NCI-H82 treated with DMSO at 0.1 percent for 48 hours (cell line): ENCODE measurements around the gene C6orf120.

Experiments
- DNase-seq: peaks from one replicate; lab custom pipeline; 2025; ENCODE audit not compliant: unreplicated experiment; lab: John Stamatoyannopoulos, UW

The C6orf120 gene

DNA sequence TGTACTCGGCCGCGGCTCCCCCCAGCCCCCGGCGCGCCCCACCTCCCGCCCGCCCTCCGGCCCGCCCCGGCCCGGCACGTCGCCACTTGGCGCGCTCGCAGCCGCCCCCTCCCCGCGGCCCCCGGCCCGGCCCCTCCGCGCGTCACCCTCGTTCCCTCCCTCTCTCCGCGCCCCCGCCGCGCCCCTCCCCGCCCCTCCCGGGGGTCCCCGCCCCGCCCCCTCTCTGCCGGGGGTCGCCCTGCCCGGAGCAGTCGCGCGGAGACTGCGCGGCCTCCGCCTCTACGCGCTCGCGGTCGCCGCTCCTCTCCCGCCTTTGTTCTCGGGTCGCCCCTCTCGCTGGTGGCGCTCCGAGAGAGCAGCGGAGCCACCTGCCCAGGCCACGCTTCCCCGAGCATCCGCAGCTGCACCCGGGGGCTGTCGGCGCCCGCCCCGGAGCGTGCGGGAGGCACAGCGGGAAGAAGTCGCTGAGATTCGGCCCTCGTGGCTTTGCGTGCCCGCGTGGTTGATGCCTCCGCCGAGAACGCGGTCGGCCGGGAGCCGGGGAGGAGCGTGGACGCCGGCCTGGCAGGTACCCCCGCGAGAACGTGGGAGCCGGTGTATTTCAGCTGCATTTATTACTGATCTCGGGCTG lies 22.7 kb downstream of the C6orf120 start, which contains the start of gene PHF10:
Gene PHF10, minus strand, starts transcription at position 7 of the 631 bp plus-strand sequence. CDS start 569 bp downstream, outside the sequence.
- peak; percentile 33 for DNase-seq

DNA sequence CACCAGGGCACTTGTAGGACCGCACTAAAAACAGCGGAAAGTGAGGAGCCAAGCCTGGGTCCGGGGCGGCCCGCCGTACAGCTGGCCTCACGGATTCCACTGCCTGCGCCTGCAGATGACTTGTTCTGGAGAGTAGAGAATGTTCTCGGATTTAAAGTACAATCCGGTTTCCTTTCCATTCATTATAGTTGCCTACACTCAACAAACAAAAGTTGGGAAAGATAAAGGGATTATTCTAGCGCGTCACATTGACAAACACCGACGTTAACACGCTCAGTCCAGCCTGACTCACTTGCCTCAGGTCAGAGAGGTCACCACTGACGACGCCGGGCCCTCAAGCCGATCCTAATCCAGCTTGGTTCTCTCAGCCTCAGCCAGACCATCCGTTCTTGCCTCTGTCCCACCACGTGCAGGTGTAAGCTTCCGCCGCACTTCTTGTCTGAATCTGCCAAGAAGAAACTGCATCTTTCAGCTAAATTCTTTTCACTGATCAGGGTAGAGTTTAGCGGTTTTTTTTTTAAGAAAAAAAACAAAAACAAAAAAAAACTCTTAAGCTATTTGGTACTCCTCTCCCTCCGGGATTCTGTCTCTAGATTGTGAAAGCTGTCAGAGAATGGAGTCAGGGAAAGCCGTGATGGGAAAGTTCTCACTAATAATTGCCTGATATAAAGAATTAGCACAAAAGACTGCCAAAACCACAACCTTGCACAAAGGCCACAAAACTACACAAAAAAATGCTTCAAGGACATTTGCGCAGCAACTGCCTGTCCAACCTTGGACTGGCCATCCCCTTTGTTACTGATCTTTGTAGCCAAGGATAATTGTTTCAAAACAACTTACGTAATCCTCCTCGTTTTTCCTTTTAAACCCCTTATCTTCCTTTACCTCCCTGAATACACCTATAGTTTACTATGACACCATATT lies 23.5 kb downstream of the C6orf120 start:
- peak; percentile 42 for DNase-seq

DNA sequence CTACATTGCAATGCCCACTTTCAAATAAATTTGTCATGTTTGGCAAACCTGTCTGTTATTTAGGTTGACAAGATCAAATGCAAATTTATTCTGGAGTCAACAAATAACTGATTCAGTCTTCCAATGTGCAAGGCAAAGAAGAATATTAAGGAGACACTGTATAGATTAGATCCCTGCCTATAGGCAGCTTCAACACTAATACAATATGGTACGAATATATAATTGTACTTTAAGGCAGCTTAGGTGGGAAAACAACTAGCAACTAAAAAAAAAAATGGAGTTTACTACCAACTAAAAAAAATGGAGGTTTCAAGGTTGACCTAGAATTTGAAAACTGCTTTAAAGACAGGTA lies 24.1 kb downstream of the C6orf120 start:
- no peak for DNase-seq

DNA sequence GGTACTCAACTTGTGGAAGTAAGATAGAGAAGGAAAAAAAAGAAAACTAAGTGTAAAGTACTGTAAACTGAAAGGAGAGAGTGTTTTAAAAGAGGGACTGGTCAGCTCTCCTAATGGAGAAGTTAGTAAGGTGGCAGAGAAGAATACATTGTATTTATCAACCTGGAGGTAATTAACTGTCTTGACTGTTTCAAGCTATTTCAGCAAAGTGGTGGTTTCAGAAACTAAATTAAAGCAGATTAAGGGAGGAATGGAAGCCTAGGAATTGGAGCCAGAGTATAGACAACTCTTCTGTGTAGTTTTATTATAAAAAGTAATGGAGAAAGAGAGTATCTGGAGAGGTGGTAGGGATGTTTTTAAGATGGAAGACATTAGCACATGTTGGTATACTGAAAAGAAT lies 25.0 kb downstream of the C6orf120 start:
- DNase-seq, result no peak

DNA sequence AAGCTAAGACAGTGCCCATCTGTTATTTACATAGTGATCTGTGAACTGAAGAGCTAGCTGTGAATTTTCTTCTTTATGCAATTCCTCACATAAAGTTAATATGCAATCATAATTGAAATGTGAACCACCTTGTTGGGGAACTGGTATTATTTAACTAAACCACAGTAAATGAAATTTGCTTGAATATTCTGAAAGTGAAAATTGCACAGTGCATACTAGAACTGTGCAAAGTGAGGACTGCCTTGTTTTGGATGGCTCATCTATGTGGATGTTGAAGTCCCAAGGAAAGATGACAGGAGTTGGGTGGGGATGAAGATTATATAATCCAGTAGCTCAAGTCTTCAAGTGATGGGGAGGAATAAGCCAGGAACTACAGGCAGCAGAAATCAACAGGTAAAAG lies 28.0 kb downstream of the C6orf120 start:
- DNase-seq, result peak; percentile 33

DNA sequence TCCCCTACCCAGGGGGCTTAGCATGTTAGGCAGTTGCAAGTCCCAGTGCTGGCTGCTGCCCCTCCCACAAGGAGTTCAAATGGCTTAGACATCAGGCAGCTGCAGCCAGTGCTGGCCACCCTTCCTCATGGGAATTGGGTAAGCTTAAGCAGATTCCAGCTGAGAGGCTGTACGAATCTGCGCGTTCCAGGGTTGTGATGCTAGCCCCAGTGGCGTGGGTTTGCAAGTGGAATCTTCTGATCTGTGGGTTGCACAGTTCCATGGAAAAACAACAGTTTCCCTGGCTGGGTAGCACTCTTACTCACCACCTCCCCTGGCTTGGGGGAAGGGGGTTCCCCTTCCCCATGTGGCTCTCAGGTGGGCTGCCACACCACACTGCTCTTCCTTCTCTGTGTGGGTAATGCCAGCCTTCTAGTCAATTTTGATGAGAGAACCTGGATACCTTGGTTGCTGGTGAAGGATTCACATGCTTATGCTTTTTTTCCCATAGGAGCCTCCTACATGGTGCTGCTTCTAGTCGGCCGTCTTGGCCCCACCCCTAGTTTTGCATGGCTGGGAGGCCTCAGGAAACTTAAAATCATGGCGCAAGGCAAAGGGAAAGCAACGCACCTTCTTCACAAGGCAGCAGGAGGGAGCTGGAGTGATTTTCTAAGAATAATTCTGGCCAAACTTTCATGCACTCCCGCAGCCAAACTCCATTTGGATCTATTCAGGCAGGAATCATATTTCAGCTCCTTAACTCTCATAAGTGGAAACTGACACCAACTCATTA lies 36.5 kb downstream of the C6orf120 start:
- DNase-seq, result peak; percentile 58

DNA sequence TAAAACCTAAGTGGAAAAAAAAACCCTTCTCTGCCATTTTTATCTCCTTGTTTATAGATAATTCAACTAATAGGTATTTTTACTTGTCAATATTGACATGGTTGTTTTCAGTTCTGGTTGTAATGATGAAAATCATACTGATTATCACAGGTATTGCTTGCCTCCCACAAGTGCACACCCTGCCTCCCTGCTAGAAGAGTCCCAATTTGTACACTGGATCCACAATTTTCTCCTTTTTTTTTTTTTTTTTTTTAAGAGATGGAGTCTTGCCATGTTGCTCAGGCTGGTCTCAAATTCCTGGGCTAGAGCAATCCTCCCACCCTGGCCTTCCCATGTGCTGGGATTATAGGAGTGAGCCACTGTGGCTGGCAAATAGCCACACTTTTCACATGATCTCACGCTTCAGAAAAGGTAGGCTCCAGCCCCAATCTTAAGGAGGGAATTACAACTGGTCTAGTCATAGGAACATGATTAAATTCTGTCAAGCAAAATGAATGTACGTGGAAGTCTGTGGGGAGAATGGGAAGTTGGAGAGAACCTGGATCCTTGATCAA lies 37.1 kb downstream of the C6orf120 start:
- DNase-seq, result no peak

DNA sequence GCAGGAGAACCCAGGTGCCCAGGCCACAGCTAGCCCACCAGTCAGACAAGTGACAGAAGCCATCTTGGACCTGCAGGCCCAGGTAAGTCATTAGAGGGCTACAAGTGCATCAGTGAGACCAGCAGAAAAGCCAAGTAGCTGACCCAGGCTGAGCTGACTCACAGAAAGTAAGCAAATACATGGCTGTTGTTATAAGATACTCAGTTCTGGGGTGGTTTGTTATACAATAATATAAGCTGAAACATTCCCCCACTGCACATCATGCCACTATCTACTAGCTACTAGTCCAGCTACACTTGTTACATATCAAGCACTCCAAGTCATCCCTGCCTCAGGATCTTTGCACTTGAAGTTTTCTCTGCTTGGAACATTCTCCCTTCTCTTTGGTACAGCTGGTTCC lies 39.4 kb downstream of the C6orf120 start:
- DNase-seq, result no peak

DNA sequence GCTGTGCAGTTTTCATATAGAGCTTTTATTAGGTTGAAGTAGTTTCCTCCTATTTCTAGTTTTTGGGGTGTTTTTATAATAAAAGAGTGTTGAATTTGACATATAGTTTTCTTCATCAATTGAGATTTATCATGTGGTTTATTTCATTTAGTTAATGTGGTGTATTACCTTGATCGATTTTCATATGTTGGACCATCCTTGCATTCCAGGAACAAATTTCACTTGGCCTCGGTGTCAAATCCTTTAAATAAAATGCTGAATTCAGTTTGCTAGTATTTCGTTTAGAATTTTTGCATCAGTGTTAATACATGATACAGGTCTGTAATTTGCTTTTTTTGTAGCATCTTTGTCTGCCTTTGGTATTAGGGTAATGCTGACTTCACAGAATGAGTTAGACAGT lies 43.5 kb downstream of the C6orf120 start:
- no peak for DNase-seq

DNA sequence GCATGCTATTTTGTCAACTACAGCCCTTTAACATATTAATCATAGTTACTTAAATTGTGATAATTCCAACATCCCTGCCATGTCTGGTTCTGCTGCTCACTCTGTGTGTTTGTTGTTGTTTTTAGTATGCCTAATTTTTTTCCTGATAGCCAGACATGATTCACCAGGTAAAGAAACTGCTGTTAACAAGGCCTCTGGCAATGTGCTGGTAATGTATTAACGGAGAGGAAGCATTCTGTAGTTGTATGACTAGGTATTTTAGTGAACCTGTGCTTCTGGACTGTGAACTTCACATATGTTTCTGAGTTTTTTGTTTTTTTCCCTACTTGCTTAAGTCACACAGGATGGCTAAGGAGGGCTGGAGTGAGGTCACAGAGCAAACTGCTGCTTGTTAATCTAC lies 44.6 kb downstream of the C6orf120 start:
- no peak for DNase-seq

DNA sequence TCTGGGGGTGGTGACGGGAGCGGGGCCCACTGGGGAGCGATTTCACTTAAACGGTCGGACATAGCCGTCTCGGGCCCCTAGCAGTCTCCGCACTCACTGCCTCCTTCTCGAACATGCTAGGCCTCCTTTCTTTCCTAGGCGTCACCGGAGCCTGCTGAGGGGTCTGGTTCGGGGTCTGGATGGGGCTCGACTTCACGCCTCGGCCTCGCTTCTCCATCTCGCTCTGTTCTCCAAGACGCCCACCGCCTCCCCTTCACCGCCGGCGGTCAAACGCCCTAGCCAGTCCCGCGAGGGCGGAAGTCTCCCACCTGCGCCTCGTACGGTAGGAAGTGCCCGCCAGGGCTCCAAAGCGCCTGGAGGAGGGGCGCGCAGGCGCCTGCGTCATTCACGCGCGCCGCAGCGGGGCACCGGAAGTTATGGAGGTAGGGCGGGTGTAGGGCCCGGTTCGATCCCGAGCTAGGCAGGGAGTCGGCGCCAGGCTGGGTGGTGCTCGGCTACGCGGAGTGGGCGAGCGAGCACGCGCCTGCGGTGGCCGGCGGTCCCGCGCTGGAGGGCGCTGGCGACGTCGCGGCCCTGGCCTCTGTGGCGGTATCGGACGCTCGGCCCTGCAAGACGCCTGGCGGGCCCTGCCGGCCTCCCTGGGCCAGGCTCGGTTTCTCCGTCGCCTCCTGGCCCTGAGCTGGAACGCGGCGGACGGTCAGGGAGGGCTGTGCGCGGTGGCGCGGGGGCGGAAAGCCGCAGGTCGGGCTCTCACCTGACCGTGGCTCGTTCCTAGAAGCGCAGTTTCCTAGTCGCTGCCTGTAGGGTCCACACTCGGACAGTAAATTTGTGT lies 49.5 kb downstream of the C6orf120 start, which contains the start of the genes DYNLT2 and ERMARD:
Gene DYNLT2, minus strand, starts transcription at position 331 of the 832 bp plus-strand sequence. Its CDS starts 114 bp downstream, at position 217.
Gene ERMARD, plus strand, starts transcription at position 381 of the 832 bp plus-strand sequence. Its CDS starts 36 bp downstream, at position 417.
- DNase-seq, result peak; percentile 48

DNA sequence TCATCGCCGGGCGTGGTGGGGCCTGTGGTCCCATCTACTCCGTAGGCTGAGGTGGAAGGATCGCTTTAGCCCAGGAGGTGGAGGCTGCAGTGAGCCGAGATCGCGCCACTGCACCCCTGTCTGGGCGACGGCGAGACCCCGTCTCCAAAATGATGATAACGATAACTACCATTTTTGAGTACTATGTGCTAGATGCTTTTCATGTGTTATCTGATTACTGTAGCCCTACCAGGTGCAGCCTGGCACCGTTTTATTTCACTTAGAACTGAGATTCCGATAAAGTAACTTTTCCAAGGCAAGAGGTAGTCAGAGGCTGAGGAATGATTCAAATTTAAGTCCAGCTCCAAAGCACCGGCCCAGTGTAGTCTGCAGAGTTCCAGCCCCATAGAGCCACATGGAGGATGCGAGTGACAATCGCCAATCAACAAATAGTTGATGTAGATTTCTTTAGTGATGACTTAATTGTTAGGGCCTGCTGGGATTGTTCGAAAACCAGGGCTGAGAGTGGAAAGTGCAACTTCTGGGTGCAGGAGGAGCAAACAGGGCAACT lies 50.2 kb downstream of the C6orf120 start:
- no peak for DNase-seq
